GM19238 (cell line): ENCODE measurements around the gene PIP4P1.

Experiments used
- DNase-seq: peaks from one replicate; pipeline ENCODE4 v3.0.0; 2011; ENCODE audit warnings: low spot score; ENCODE audit not compliant: insufficient read length

PIP4P1 gene

GRCh38 chr14:20409226-20409625 lies 52.0 kb downstream of the PIP4P1 start:
- no peak for DNase-seq
